ENCODE measurements around the gene ZFX.

The ZFX gene

DNA sequence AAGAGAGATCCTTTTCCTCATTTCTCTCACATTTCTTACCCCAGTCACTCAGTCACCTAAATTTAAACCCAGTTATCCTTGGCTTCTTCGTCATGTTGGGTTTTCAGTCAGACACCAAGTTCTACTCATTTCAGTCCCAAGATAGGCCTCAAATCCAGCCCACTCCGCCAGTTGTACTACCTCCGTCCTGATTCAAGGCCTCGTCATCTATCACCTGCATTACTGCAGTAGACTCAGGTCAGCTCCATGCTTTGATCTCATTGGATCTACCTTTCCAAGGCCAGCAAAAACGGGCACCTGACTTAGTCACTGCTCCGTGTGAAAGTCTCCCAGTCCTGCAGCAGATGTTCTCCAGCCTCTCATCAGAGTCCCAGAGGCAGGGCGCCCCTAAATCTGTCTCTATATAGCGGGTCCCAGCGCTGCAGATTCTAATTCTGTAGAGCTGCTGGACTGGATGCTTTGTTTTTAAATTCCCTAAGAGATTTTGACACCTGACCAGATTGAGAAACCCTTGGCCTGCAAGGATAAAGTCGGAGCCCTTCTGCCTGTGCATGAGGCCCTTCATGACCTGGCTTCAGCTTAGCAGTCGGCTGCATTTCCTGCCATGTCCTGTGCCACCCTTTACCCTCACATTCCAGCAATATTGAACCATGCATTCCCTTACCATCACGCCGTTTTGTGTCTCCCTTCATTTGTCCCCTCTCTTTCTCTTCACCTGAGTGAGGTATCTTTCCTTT, 53.7 kb downstream of the ZFX start:
- in situ Hi-C loops (cut with HindIII; ENCODE audit: low pct_ligation_motif_present, low sequenced_read_pairs): no loop called here
- H3K36me3 ChIP-seq (replicated peaks): peaks cover 13% of the 10 kb centered on the region
- TF ChIP-seq, protein P1, sequence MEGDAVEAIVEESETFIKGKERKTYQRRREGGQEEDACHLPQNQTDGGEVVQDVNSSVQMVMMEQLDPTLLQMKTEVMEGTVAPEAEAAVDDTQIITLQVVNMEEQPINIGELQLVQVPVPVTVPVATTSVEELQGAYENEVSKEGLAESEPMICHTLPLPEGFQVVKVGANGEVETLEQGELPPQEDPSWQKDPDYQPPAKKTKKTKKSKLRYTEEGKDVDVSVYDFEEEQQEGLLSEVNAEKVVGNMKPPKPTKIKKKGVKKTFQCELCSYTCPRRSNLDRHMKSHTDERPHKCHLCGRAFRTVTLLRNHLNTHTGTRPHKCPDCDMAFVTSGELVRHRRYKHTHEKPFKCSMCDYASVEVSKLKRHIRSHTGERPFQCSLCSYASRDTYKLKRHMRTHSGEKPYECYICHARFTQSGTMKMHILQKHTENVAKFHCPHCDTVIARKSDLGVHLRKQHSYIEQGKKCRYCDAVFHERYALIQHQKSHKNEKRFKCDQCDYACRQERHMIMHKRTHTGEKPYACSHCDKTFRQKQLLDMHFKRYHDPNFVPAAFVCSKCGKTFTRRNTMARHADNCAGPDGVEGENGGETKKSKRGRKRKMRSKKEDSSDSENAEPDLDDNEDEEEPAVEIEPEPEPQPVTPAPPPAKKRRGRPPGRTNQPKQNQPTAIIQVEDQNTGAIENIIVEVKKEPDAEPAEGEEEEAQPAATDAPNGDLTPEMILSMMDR (IDR thresholded peaks at IDR 0.05; ENCODE audit: low read depth, low read length, missing control alignments): no peak
- no peak for DNase-seq
- H3K27ac ChIP-seq: no peak overlapping the region
- H3K27me3 ChIP-seq (replicated peaks): no peaks in the 10 kb centered on the region
- no peak overlapping the region for H3K4me3 ChIP-seq (ENCODE audit: low read depth, low read length)

DNA sequence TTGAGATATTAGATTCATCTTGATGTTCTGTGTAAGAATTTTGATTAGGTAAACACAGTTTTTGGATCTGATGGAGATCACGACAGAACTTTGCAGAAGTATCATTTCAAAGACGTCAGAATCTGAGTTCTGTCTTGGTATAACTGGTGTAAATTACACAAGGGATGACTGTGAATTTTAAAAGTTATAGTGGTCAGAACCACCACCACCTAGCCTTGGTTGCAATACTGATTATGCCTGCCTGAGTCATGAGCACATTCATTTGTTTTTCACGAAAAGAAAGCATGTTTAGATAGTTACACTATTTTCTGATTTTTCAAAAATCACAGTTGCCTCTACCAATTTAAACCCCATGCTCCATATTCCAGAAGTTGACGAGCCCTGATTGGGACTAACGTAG, 54.8 kb downstream of the ZFX start:
- Histone ChIP-seq H3K27ac (no peak overlapping the region), H3K4me3 (ENCODE audit: low read depth, low read length) (no peak overlapping the region), H3K36me3 (replicated peaks) (peaks cover 23% of the 10 kb centered on the region), H3K27me3 (replicated peaks) (no peaks in the 10 kb centered on the region)
- in situ Hi-C loops (cut with HindIII; ENCODE audit: low pct_ligation_motif_present, low sequenced_read_pairs): no loop called here
- TF ChIP-seq, protein P1 (IDR thresholded peaks at IDR 0.05; ENCODE audit: low read depth, low read length, missing control alignments): no peak
- peak; percentile 27 for DNase-seq

DNA sequence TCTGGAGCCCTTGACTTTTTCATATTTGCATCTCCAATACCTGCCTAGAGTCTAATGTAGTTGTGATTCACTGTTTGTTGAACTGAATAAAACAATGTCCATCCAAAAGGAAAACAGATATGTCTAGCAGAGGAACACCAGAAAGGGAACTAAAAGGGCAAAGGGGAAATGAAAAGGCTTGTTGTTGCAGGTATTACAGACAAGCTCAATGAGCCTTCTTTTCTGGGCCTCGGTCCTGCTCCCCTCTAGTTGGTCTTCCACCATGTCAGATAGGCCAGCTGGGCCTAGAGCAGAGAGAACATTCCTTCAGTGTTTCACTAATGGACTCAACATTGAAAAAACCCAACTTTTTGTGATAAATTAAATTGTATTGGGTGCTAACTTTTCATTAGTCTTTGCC, 55.4 kb downstream of the ZFX start:
- Histone ChIP-seq H3K27ac (no peak overlapping the region), H3K27me3 (replicated peaks) (no peaks in the 10 kb centered on the region), H3K36me3 (replicated peaks) (peaks cover 28% of the 10 kb centered on the region), H3K4me3 (ENCODE audit: low read depth, low read length) (no peak overlapping the region)
- TF ChIP-seq, protein P1 (IDR thresholded peaks at IDR 0.05; ENCODE audit: low read depth, low read length, missing control alignments): no peak
- in situ Hi-C loops (cut with HindIII; ENCODE audit: low pct_ligation_motif_present, low sequenced_read_pairs): no loop called here
- DNase-seq: no peak

DNA sequence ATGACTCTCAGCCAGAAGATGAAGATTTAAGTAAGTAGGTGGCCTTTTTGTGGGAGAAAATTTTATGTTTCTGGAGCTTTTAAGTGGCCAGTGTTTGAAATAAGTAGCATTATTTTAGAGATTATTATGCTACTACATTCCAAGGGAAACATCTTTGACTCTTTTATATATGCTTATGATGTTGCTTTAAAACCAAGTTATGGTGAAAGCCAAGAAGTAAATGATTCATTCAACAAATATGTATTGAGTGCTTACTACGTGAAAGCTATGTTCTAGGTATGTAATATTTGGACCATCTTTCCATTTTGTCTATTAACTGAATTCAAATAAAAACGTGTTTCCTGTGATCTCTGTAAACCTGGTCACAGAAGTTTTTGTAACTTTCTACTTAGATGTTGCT, 58.3 kb downstream of the ZFX start:
- H3K4me3 ChIP-seq (ENCODE audit: low read depth, low read length): no peak overlapping the region
- DNase-seq: no peak
- TF ChIP-seq, protein P1 (IDR thresholded peaks at IDR 0.05; ENCODE audit: low read depth, low read length, missing control alignments): no peak
- no peaks in the 10 kb centered on the region for H3K27me3 ChIP-seq (replicated peaks)
- peaks cover 49% of the 10 kb centered on the region for H3K36me3 ChIP-seq (replicated peaks)
- in situ Hi-C loops (cut with HindIII; ENCODE audit: low pct_ligation_motif_present, low sequenced_read_pairs): no loop called here
- H3K27ac ChIP-seq: no peak overlapping the region

DNA sequence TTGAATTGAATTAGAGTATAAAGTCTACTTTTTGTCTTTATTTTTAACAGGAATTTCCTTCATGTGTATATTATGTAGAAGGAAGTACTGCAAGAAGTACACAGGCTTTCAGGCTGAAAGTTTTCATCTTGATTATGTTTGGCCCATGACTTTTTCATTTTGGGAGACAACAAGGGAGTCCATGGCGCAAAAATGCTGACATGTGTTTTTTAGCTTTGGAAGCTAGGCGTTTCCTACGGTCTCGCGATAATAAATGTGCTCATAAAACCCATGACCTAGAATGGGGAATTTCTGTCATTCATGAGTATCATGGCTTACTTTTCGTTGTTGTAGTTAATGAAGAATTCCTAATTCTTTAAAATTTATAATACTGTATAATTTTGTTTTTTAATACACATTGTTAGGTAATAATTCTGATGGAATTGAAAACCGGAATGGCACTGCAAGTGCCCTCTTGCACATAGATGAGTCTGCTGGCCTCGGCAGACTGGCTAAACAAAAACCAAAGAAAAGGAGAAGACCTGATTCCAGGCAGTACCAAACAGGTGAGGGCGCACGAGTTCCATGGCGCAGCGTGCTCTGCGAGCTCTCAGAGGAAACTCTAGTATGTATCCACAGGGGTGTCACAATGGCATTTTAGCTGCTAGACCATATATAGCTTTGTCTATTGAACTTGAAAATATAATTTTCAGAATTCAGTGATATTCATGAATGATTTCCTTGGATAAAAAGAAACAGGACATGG, 59.1 kb downstream of the ZFX start:
- Histone ChIP-seq H3K27ac (no peak overlapping the region), H3K36me3 (replicated peaks) (peaks cover 46% of the 10 kb centered on the region), H3K4me3 (ENCODE audit: low read depth, low read length) (no peak overlapping the region), H3K27me3 (replicated peaks) (no peaks in the 10 kb centered on the region)
- in situ Hi-C loops (cut with HindIII; ENCODE audit: low pct_ligation_motif_present, low sequenced_read_pairs): no loop called here
- TF ChIP-seq, protein P1 (IDR thresholded peaks at IDR 0.05; ENCODE audit: low read depth, low read length, missing control alignments): no peak
- no peak for DNase-seq

Data from brain microvascular endothelial cell (primary cell).